Esophagus muscularis mucosa (tissue), 4 donors: ENCODE results near the gene GKN2. TPM values are rescaled to one million over a fixed set of nuclear protein-coding genes. Genes with fewer than 3 reads are reported as not detected.

Experiments
- DNase-seq: peaks from one replicate; pipeline ENCODE4 v3.0.0-alpha.2; 2017; ENCODE audit errors: extremely low spot score
- H3K27ac ChIP-seq, 4 donors: fragments of 200-600 bp; sonication (generic); replicated peaks in 1 of 4; 1 replicate in 3 of 4; 2 replicates in 1 of 4; pipeline ENCODE4 v1.5.1; 2016 to 2019; ENCODE audit warnings: mild to moderate bottlenecking in 1 of 4
- H3K27me3 ChIP-seq, 4 donors: fragments of 200-600 bp; sonication (generic); one replicate each; pipeline versions ENCODE4 v1.5.1 to v1.6.0; 2016 to 2019
- H3K36me3 ChIP-seq, 4 donors: fragments of 200-600 bp; sonication (generic); one replicate each; pipeline ENCODE4 v1.5.1; 2016 to 2019
- H3K4me1 ChIP-seq, 4 donors: fragments of 200-600 bp; sonication (generic); one replicate each; pipeline ENCODE4 v1.5.1; 2016 to 2019
- H3K4me3 ChIP-seq, 4 donors: fragments of 200-600 bp; sonication (generic); 1 replicate in 2 of 4; 2 replicates in 2 of 4; pipeline ENCODE4 v1.5.1; 2016 to 2019; ENCODE audit warnings: mild to moderate bottlenecking in 4 of 4, moderate library complexity in 1 of 4
- H3K9me3 ChIP-seq, 4 donors: fragments of 200-600 bp; sonication (generic); 1 replicate in 3 of 4; 2 replicates in 1 of 4; pipeline ENCODE4 v1.5.1; 2016 to 2019
- CTCF ChIP-seq, 3 experiments: fragments of 200-600 bp in 2 of 3; fragments of 450-650 bp in 1 of 3; sonication (generic) in 2 of 3; IDR thresholded peaks; one replicate each; pipeline ENCODE4 v1.5.1; 2017 to 2019; ENCODE audit warnings: antibody characterized with exemption in 3 of 3, mild to moderate bottlenecking in 2 of 3, moderate library complexity in 1 of 3
- EP300 ChIP-seq: sonication (generic); formaldehyde crosslinking; IDR thresholded peaks from one replicate; pipeline ENCODE4 v1.6.1; 2017; ENCODE audit warnings: antibody characterized with exemption
- POLR2A ChIP-seq: fragments of 450-650 bp; IDR thresholded peaks from one replicate; pipeline ENCODE4 v1.6.1; 2017; ENCODE audit warnings: antibody characterized with exemption, moderate library complexity, mild to moderate bottlenecking, low read depth
- POLR2AphosphoS5 ChIP-seq, 2 donors: sonication (generic); formaldehyde crosslinking; IDR thresholded peaks; one replicate each; pipeline ENCODE4 v1.6.1; 2017; ENCODE audit warnings: antibody characterized with exemption in 2 of 2
- WGBS: methylation state at CpG from one replicate; pipeline ENCODE4 v1.1.5; 2018; 5-methylcytosine and 5-hydroxymethylcytosine counted together
- intact Hi-C: fragments of 100-400 bp; cut with DNase I; formaldehyde crosslinking; loops from one replicate; pipeline ENCODE4 v1.15.1; 2023
- total RNA-seq, 4 donors: library from RNA; depleted of rRNA; stranded (reverse); fragments of >200 nt; gene quantifications; one replicate each; pipeline versions ENCODE4 v1.1.0 to v1.2.1, GENCODE V29; 2016

GKN2 gene
- total RNA-seq, 4 donors from 2014 or later: not detected

DNA sequence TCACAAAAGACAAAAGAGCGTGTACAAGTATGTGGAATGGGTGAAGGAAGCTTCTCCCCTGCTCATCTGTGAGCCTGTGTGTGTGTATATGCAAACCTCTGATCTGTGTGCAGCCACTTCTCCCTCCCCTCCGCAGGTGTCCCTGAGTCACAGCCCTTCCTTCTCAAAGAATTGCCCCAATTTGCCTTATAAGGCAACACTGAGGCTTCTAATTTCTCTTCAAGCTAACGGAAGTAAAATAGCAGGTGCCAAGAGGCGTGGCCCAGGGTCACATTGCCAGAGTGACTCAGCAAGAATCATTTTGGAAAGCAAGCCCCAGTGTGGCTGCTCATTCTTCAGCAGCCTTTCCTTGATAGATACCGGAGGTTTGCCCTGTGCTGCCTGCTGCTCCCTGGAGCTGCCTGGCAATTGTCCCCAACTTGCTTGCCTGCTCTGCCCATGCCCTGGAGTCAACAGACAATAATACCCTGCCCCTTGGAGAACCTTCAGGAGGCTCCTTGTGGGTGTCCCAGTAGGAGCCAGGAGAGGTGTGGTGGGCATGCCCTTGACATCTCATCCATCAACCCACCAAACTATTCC is 44.2 kb downstream of the GKN2 start:
- peaks cover 0 to 4% (median 0%) of the 10 kb centered on the region in 4 donors for H3K9me3 ChIP-seq
- no peak for DNase-seq
- H3K27me3 ChIP-seq: no peaks in the 10 kb centered on the region
- intact Hi-C loops: no loop called here
- no peaks in the 10 kb centered on the region for H3K36me3 ChIP-seq
- 38% methylated on average over 5 of the region's 5 CpGs for WGBS
- H3K4me1 ChIP-seq: peaks cover 9 to 17% (median 15%) of the 10 kb centered on the region in 4 donors
- H3K27ac ChIP-seq: peak overlapping the region in 3 of 4 donors; percentile 20 to 34 (median 34)
- H3K4me3 ChIP-seq: no peak overlapping the region
- TF ChIP-seq EP300: no peak
- TF ChIP-seq CTCF (IDR thresholded peaks at IDR 0.05): no peak
- TF ChIP-seq POLR2AphosphoS5 (IDR thresholded peaks at IDR 0.05): peak; percentile 49 to 81

- Histone ChIP-seq H3K4me1 (peaks cover 9 to 17% (median 15%) of the 10 kb centered on the region in 4 donors), H3K27ac (peak overlapping the region in 1 of 4 donors; percentile 34)
These were observed 44.8 kb downstream of the GKN2 start for GRCh38 chr2:68907920-68908253.

GRCh38 chr2:68907232-68907919 is 45.3 kb downstream of the GKN2 start:
- H3K9me3 ChIP-seq: peaks cover 0 to 4% (median 0%) of the 10 kb centered on the region in 4 donors
- peaks cover 9 to 17% (median 15%) of the 10 kb centered on the region in 4 donors for H3K4me1 ChIP-seq
- H3K27me3 ChIP-seq: no peaks in the 10 kb centered on the region
- no peaks in the 10 kb centered on the region for H3K36me3 ChIP-seq
- DNase-seq: no peak
- H3K27ac ChIP-seq: no peak overlapping the region
- TF ChIP-seq POLR2AphosphoS5 (IDR thresholded peaks at IDR 0.05) (no peak), EP300 (no peak), CTCF (IDR thresholded peaks at IDR 0.05) (no peak), POLR2A (no peak)
- H3K4me3 ChIP-seq: no peak overlapping the region
- intact Hi-C loops: no loop called here
- WGBS: 93% methylated on average over 5 of the region's 5 CpGs

More at GRCh38 chr2:68907920-68908253, 44.8 kb downstream of the GKN2 start:
- H3K27me3 ChIP-seq: no peaks in the 10 kb centered on the region
- DNase-seq: no peak
- WGBS: 98% methylated on average over 4 of the region's 4 CpGs
- no peak for TF ChIP-seq POLR2AphosphoS5 (IDR thresholded peaks at IDR 0.05)
- no peak for TF ChIP-seq POLR2A
- TF ChIP-seq EP300: no peak
- no peak for TF ChIP-seq CTCF (IDR thresholded peaks at IDR 0.05)
- no peaks in the 10 kb centered on the region for H3K36me3 ChIP-seq
- H3K9me3 ChIP-seq: peaks cover 0 to 4% (median 0%) of the 10 kb centered on the region in 4 donors
- no peak overlapping the region for H3K4me3 ChIP-seq
- intact Hi-C loops: no loop called here

- Histone ChIP-seq H3K27me3 (no peaks in the 10 kb centered on the region), H3K36me3 (no peaks in the 10 kb centered on the region), H3K27ac (no peak overlapping the region), H3K4me3 (no peak overlapping the region), H3K4me1 (peaks cover 9 to 17% (median 15%) of the 10 kb centered on the region in 4 donors), H3K9me3 (peaks cover 0 to 4% (median 2%) of the 10 kb centered on the region in 4 donors)
- 82% methylated on average over 3 of the region's 3 CpGs for WGBS
- TF ChIP-seq POLR2A (no peak), CTCF (IDR thresholded peaks at IDR 0.05) (no peak), EP300 (no peak), POLR2AphosphoS5 (IDR thresholded peaks at IDR 0.05) (no peak)
- no peak for DNase-seq
- intact Hi-C loops: no loop called here
These were observed 46.0 kb downstream of the GKN2 start for GRCh38 chr2:68906716-68907115.
